ELR (cell line): ENCODE results near the gene PCYT1A.

ENCODE experiments used
- DNase-seq: peaks from one replicate; pipeline ENCODE4 v3.0.0-alpha.2; 2015; ENCODE audit warnings: low read depth

Gene PCYT1A

DNA sequence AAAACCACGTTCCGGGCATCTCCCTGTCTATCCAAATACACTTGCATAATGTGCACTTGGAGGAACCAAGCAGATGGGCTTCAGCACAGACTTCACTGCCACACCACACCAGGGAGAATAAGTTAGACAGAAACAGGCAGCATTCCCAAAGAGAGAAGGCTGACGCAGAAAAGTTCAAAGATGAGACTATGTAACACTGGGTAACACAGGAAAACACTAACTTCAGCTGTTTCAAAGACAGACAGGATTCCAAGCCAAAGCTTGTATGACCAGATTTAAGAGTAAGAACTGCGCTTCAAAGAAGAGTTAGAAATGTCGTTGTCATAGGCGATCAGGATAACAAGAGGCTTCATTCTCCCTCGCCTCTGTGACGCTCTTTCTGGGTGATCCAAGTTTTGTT lies 51.3 kb downstream of the PCYT1A start:
- no peak for DNase-seq

DNA sequence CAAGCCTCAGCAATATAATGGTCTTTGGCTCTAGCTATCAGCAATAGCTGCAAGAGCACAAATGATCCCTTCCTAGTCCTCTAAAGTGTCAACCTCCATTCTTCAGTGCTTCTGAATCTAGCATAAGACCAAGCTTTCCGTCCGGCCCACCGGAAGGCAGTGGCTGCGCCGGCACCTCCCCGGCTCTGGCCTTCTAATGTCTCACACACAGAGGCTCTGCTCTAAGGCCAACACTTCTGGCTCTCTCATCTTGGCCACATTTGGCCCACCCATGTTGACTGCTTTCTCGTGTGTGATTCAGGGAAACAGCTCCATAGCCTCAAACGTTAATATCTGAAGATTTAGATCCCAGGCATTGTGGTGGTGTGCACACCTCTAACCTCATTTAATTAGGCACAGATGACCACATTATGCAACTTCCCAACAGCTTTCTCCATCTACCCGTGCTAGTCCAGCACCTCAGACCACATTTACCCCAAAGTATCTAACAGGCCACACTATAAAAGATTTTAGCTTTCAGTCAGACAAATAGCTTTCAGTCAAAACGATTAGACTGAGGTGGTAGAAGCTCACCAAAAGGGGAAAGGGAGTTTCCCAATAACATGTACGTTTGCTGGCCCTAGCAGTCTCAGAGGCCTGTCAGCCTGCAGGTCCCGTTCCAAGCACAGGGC lies 51.9 kb downstream of the PCYT1A start:
- DNase-seq = no peak

DNA sequence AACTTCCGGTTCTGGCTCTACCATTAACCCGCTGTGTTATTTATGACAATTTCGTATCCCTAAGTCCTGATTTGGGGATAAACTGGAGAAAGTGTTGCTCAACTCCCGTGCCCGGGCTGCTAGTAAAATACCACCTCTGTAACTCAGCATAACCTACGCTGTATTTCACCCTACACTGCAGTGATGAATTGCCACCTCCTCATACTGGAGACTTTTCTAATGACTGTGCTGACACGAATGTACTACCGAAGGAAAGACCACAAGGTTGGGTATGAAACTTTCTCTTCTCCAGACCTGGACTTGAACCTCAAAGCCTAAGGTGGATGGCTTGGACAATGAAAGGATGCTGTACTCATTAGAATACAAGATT lies 54.7 kb downstream of the PCYT1A start:
- no peak for DNase-seq

DNA sequence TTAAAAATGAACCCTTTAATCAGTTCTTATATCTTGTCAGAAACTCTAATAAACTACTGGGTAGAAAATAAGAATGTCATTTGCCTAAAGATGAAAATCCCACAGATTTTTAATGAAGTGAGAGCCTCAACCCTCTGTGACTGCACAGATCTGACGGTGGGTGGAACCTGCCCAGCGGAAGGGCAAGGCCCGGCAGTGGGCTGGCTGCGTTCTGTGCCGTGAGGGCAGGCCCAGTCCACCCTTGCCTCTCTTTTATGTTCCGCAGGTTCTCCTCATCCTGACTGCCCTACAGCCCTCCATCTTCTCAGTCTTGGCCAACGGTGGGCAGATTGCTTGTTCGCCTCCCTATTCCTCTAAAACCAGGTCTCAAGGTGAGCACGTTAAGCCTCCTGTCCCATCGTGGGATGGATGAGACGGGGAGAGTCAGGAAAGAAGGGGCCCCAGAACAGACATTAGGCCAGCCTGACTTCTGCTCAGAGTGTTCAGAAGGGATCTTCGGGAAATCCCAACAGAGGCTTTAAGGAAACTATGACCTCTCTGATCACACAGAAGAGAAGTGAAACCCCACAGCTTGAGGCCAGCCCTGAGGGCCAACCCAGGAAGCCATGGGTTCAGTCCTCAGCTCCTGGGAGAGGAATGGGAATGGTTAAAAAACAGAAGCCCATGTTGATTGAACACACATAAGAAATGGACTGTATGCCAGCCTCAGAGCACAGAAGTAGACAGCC lies 55.2 kb downstream of the PCYT1A start:
- DNase-seq = no peak

DNA sequence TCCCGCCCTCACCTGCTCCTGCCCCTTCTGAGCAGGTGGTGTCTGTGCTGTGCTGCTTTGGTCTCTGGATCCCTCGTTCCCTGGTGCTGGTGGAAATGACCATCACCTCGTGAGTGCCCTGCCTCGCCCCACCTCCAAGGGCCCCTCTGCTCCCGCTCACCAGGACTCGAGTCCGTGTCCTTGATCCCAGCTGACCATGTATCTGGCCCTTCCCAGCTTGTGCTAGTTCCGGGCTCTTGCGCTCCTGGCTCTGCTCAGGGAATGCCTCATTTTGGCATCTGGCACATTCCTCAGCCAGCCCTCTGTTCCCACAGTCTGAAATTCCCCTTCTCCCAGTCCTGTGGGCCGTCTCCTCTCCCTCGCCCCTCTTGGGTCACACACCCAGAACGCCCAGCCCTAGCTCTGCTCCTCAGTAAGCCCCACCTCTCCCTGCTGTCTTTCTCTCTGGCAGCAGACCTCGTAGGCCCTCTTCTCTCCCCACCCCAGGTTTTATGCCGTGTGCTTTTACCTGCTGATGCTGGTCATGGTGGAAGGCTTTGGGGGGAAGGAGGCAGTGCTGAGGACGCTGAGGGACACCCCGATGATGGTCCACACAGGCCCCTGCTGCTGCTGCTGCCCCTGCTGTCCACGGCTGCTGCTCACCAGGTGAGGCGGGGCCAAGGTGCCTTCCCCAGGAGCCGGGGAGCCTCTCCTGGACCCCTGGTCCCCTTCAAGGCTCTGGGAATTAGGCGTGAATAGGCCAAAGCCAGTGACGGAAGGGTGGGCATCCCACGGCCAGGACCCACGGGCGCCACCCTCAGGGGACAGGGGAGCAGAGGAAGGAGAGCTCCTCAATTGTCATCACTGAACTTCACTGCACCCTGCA lies 59.7 kb downstream of the PCYT1A start:
- no peak for DNase-seq

DNA sequence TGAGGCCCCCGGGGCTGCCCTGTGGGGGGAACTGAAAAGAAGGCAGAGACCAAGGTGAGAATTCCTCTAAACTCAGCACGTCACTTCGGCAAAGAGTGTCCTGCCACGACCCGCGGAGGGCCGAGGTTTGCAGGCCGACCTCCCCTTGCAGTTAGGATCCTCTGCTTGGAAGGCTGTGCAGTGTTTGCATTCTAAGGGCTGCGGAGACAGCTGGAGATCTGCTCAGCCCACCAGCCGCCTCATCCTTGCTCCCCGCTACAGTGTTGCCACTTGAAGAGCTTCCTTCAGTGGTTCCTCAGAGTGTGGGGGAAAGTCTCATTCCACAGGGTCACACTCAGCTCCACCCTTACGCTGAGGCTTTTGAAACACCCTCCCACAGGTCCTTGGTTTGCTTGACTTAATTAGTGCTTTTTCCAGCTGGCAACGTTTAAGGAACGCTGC lies 60.4 kb downstream of the PCYT1A start:
- DNase-seq = no peak

DNA sequence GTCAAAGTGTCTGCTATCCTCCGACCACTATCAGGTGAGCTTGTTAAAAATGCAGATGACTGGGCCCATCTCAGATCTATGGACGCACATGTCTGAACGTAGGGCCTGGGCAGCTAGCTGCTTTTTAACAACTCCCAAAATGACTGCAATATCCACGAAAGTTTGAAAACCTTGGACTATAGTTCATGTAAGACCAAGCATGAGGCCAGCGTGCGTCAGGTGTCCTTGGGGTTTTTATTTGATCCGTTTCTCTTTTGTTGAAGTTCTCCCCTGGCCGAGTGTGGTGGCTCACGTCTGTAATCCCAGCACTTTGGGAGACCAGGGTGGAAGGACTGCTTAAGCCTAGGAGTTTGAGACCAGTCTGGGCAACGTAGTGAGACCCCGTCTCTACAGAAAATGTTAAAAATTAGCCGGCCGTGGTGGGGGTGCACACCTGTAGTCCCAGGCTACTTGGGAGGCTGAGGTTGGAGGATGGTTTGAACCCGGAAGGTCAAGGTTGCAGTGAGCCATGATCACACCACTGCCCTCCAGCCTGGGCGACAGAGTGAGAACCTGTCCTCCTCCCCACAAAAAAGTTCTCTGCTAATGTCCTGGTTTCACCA lies 61.7 kb downstream of the PCYT1A start:
- no peak for DNase-seq

DNA sequence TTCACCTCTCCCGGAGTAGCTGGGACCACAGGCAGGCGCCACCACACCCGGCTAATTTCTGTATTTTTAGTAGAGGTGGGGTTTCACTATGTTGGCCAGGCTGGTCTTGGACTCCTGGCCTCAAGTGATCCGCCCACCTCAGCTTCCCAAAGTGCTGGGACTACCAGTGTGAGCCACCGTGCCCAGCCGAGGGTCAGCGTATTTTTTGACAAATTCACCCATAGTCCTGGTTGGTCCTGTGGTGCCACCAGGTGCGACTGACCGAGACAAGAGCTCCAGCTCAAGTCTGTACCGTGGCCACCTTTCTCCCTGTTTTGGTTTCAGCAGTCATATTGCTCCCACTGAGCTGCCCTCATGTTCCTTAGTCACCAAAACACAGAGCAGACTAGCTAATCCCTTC lies 62.4 kb downstream of the PCYT1A start:
- DNase-seq = no peak

DNA sequence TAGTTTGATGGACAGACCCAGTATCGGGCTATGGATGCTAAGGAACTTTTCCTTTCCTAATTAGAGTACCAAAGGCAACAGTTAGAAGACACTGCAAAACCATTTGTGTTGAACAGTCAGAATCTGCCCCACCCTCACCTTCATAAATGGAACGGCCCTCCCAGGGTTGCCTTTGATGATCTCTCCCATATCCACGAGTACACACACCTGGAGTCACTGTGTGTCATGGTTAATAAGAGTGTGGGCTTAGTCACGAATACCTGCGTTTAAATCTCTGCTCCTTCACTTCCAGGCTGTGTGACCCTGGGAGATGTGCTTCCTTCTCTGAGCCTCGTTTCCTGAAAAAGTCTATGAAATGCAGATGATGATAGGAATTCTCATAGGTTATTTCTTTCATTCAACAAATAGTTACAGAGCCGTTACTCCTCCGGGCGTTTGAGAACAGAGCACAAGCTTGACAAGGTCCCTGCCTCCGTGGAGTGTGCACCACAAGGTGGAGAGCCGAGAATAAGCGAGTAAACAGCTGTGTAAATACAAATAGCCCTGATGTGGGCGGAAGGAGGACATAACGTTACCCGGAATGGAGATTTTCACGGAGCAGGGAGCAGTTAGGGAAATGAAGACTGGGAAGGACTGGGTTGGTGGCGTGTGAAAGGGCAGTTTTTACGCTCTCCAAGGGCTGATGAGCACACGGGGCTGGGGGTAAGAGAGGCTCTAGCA lies 64.5 kb downstream of the PCYT1A start:
- no peak for DNase-seq

DNA sequence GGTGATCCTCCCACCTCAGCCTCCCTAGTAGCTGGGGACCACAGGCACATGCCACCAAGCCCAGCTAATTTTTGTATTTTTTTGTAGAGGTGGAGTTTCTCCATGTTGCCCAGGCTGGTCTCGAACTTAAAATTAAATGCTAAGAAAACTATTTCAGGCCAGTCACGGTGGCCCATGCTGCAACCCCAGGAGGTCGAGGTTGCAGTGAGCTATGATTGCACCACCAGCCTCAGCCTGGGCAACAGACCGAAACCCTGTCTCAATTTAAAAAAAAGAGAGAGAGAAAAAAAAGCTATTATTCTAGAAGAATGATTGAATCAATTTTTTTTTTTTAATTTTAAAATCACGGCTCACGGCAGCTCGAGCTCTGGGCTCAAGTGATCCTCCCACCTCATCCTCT lies 66.5 kb downstream of the PCYT1A start:
- DNase-seq = no peak

DNA sequence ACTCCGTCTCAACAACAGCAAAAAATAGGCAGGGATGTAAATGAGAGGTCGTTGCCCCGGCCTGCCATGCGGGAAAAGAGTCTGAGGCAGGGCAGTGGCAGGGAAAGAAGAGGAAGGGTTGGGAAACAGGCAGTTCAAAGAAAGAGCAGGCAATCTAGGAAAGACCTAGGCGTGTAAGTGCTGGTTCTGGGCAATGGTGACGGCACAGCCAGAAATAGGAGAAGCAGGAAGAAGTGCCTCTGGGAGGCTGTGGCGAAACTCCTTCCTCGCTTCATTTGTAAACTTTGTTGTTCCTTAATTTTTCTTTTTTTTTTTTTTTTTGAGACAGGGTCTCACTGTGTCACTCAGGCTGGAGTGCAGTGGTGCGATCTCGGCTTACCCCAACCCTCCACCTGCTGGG lies 66.9 kb downstream of the PCYT1A start:
- no peak for DNase-seq

DNA sequence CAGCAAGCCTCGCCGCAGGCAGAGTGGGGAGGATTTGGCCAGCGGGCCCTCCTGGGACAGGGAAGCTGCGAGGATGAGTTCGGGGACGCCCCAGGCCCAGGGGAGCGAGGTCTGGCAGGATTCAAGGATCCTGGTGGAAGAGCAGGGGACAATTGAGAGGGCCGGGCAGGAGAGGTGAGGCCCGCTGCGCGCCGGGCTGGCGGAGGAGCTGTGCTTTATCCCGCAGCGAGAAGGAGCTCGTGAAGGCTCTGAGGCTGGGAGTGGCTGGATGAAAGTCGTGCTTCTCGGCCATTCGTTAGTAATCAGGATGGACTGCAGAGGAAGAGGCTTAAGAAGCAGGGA lies 67.6 kb downstream of the PCYT1A start:
- DNase-seq = no peak

DNA sequence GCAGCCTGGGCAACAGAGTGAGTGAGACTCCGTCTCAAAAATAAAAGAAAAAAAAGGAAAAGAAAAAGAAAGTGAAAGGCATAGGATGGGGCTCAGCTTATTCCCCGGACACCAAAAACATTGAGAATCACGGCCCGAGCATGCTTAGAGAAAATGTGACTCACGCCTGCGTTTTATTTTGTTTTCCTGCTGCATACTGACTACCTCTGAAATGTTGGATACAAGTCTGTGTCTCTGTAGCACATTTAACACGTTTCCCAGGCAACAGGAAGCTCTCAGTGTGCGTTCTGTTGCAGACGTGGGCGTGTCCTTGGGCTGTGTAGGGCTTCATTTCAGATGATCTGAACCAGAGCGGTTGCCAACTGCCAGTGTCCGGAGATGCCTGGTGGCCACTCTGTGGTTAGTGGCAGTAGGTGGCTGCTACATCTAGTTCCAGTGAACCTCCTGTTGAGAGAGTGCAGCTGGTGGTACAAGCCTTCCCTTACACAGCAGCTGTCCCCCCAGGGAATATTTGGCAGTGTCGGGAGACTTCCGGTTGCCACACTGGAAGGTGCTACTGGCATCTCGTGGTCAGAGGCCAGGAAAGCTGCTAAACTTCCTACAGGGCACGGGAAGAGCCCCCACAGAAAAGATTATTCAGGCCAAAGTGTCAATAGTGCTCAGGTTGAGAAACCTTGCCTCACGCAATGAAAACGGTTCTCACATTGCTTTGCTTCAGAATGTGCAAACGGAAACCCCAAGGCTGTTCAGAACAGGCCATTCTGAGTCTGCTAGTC lies 68.1 kb downstream of the PCYT1A start:
- DNase-seq = peak; percentile 86

DNA sequence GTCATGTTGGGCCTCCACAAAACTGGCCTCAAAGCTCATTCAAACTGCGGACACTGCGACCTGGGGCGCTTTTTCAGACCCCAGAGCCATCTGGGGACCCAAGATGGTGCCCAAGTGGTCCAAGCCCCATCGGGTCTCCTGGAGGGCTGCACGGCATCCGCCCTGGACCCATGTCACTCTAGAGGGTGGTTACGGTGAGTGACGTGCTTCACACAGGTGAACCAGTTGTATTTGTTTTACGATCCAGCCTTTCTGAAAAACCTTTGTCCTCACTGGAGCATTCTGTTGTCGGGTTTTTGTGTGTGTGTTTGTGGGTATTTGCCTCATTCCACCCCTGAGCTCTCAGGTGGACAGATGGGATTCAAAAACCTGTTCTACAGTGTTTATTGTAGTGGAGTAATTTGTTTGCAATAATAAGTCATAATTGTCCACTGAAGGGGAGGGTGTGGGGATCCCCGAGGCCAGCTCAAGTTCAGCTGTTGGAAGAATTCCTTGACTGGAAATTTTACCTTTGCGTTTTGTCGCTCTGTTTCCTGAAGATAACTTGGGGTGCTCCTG lies 69.3 kb downstream of the PCYT1A start:
- no peak for DNase-seq

DNA sequence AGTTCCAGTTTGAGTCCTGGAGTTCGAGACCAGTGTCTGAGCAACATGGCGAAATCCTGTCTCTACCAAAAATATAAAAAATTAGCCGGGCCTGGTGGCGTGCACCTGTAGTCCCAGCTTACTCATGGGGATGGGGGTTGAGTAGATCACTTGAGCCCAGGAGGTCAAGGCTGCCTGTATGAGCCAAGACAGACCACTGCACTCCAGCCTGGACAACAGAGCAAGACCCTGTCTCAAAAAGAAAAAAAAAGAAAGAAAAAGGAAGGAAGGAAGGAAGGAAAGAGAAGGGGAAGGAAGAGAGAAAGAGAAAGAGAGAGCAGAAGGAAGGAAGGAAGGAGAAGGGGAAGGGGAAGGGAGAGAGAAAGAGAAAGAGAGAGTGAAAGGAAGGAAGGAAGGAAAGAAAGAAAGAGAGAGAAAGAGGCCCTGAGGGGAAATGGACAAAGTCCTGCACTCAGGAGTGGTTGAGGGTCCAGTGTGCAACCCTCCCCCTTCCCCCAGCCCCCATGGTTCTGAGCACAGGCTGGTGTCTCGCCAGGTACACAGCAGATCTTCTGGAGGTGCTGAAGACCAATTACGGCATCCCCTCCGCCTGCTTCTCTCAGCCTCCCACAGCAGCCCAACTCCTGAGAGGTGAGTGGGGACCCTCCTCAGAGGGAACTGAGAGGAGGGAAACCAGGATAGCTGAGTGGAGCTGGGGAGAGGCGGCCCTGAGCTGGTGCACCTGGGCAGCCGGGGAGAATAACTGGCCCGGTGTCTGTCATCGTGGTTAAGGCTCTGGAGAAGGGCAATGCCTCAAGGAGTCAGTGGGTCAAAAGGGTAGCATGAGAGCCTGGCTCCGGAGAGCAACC lies 70.0 kb downstream of the PCYT1A start:
- DNase-seq = no peak

DNA sequence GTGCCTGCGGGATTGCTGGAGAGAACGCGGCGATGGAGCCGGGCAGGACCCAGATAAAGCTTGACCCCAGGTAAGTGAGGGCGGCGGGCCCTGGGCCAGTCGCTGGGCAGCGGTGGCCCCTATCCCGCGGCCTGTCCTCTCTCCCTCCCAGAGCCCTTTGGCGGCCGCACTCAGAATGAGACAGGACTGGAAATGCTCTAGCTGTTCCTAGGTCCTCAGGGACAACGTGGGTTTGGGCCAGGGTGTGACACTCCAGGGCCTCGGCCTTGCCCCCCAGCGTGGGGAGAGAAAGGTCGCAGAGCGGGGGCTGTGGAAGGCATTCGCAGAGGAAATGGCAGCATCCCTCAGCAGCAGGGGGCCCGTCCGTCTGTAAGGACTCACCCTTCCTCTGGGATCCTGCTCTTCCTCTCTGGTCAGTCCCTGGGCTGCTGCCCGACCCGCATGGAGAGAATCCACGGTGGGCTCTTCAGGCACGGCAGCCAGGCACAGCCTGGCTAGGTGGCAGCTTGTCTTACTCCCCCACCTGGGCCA lies 70.8 kb downstream of the PCYT1A start:
- DNase-seq = no peak

DNA sequence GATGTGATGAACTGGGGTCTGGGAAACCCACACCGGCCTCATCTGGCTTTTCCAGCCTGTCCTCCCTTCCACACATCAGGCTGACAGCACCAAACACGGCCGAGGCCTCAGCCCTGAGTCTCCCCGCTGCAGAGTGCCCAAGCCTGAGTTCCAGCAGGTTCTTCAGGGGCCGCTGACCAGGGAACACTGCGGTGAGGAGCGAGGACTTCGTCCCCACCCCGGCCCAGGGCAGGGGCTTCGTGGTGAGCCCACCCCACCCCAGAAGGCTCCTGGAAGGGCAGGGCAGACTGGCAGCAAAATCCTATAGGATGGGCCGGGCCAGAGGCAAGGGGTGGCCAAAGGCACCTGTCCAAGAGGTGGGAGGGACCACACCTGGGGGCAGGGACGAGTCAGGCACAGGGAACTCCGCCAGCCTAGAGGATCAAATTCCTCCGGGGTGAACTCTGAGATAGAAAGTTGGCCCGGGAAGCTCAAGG lies 71.4 kb downstream of the PCYT1A start, which contains the start of gene SLC51A:
SLC51A (plus strand) TSS at position 446 of the 476 bp plus-strand sequence. CDS start 179 bp downstream, outside the sequence.
- no peak for DNase-seq

DNA sequence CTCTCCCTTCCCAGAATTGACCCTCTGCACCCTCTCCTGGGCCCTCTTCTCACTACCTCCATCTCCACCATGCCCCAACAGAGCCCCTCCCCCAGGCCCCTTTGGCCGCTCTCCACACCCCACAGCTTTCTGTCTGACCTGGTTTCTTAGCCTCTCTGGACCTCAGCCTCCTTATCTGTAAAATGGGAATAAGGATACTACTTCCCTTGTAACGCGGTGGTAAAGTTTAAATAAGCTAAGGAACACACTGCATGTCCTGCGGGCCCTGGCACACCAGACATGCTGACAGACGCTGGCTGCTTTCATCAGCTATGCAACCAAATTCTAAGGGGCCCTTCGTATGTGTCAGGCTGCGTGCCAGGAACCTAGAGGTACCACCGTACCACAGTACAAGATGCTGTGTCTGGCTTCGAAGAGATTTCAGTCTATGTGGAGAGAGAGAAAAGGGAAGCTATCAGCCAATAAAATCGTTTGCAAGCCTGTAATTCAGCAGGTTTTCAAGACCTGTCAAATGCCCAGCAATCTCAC lies 72.0 kb downstream of the PCYT1A start:
- no peak for DNase-seq
